Endothelial cell of umbilical vein (primary cell): Measurements from ENCODE around the gene NPTX1. TPM values are rescaled to one million over a fixed set of nuclear protein-coding genes. Genes with fewer than 3 reads are reported as not detected.

ENCODE experiments used
- BruUV-seq: library from RNA; stranded (reverse); fragments of 400-500 nt; replicated peaks from 2 replicates; lab custom pipeline; 2021; lab: Mats Ljungman, UMichigan
- CTCF ChIA-PET: fragments of 300-600, 350-600 bp; sonication (Branson Sonifier 250); formaldehyde crosslinking; loops from one replicate; lab custom pipeline; 2021; ENCODE audit warnings: antibody characterized with exemption, inconsistent platforms; lab: Charles Lee
- POLR2A ChIA-PET: fragments of 300-600, 350-600 bp; sonication (Branson Sonifier 250); formaldehyde crosslinking; loops from one replicate; lab custom pipeline; 2021; ENCODE audit warnings: antibody characterized with exemption, inconsistent platforms; lab: Charles Lee
- DNase-seq: peaks from one replicate; pipeline ENCODE4 v3.0.0-alpha.2; 2011; ENCODE audit warnings: low read depth, low spot score
- FAIRE-seq: peaks from 2 replicates; lab custom pipeline; 2011; peaks lifted over from hg19 to GRCh38; lab: Jason Lieb, UNC
- H2AFZ ChIP-seq: 2 replicates; pipeline ENCODE4 v1.6.0; 2012; ENCODE audit warnings: low read depth, low read length, control low read depth, inconsistent platforms
- H3K27ac ChIP-seq: 2 replicates; pipeline ENCODE4 v1.5.1; 2011; ENCODE audit warnings: low read depth, mild to moderate bottlenecking, control low read depth, low read length, moderate library complexity; ENCODE audit not compliant: insufficient read depth
- H3K27me3 ChIP-seq, 2 experiments: 2 replicates each; pipeline versions ENCODE4 v1.6.0 to v1.6.1; 2011; ENCODE audit warnings: low read length in 2 of 2, mixed read lengths in 1 of 2; ENCODE audit not compliant: control insufficient read depth in 2 of 2, insufficient read depth in 2 of 2
- H3K36me3 ChIP-seq, 2 experiments: 2 replicates in 1 of 2; 3 replicates in 1 of 2; pipeline ENCODE4 v1.5.1; 2011; ENCODE audit warnings: low read length in 2 of 2, mild to moderate bottlenecking in 1 of 2, moderate library complexity in 1 of 2; ENCODE audit not compliant: control insufficient read depth in 2 of 2, insufficient read depth in 2 of 2; ENCODE audit errors: extremely low read depth in 1 of 2
- H3K4me1 ChIP-seq: 3 replicates; pipeline ENCODE4 v1.5.1; 2011; ENCODE audit warnings: mild to moderate bottlenecking, low read length; ENCODE audit not compliant: control insufficient read depth, insufficient read depth; ENCODE audit errors: extremely low read depth
- H3K4me2 ChIP-seq: 2 replicates; pipeline ENCODE4 v1.6.1; 2011; ENCODE audit warnings: low read length, control low read depth, mixed read lengths; ENCODE audit not compliant: insufficient read depth
- H3K4me3 ChIP-seq, 3 experiments: fragments of 200-600 bp in 1 of 3; sonication (generic), shearing (Covaris generic) in 1 of 3; replicated peaks in 1 of 3; 2 replicates each; pipeline ENCODE4 v1.5.1; 2011 to 2016; ENCODE audit warnings: control low read depth in 3 of 3, low read length in 3 of 3, mild to moderate bottlenecking in 2 of 3, inconsistent platforms in 1 of 3, low read depth in 1 of 3, moderate library complexity in 1 of 3; ENCODE audit not compliant: insufficient read depth in 1 of 3
- H3K79me2 ChIP-seq: 2 replicates; pipeline ENCODE4 v1.6.0; 2012; ENCODE audit warnings: low read length, inconsistent platforms; ENCODE audit not compliant: control insufficient read depth, insufficient read depth
- H3K9ac ChIP-seq: replicated peaks from 2 replicates; pipeline ENCODE3; 2011; ENCODE audit warnings: low read length, control low read depth; ENCODE audit not compliant: insufficient read depth; ENCODE audit errors: extremely low read depth
- H3K9me1 ChIP-seq: replicated peaks from 3 replicates; pipeline ENCODE4 v1.6.0; 2011; ENCODE audit warnings: mild to moderate bottlenecking, low read length; ENCODE audit not compliant: control insufficient read depth, insufficient read depth; ENCODE audit errors: extremely low read depth
- H3K9me3 ChIP-seq: replicated peaks from 2 replicates; pipeline ENCODE4 v1.5.1; 2012; ENCODE audit warnings: low read length, inconsistent platforms; ENCODE audit not compliant: control insufficient read depth, insufficient read depth
- H4K20me1 ChIP-seq: replicated peaks from 2 replicates; pipeline ENCODE3; 2011; ENCODE audit warnings: mild to moderate bottlenecking, low read length; ENCODE audit not compliant: control insufficient read depth, insufficient read depth; ENCODE audit errors: extremely low read depth
- CTCF ChIP-seq, 2 donors: IDR thresholded peaks; 1 replicate in 1 of 2; 2 replicates in 1 of 2; pipeline ENCODE4 v1.5.1; 2011; ENCODE audit warnings: low read length in 2 of 2, mild to moderate bottlenecking in 2 of 2, moderate library complexity in 2 of 2, control low read depth in 1 of 2, inconsistent platforms in 1 of 2, low read depth in 1 of 2; ENCODE audit not compliant: insufficient read depth in 1 of 2; ENCODE audit errors: extremely low read depth in 1 of 2
- EZH2 ChIP-seq: IDR thresholded peaks from 2 replicates; pipeline ENCODE4 v1.6.1; 2012; ENCODE audit warnings: borderline replicate concordance, low read depth, mild to moderate bottlenecking, moderate library complexity, low read length, inconsistent platforms; ENCODE audit not compliant: severe bottlenecking
- FOS ChIP-seq: IDR thresholded peaks from 2 replicates; pipeline ENCODE4 v1.6.1; 2011; ENCODE audit warnings: mild to moderate bottlenecking, low read length, moderate library complexity, borderline replicate concordance; ENCODE audit not compliant: insufficient read depth
- GATA2 ChIP-seq: IDR thresholded peaks from 2 replicates; pipeline ENCODE4 v1.7.0; 2011; ENCODE audit warnings: low read depth, mild to moderate bottlenecking, moderate library complexity, mixed read lengths, low read length; ENCODE audit not compliant: insufficient read length, insufficient read depth
- JUN ChIP-seq: IDR thresholded peaks from 2 replicates; pipeline ENCODE4 v1.6.1; 2011; ENCODE audit warnings: borderline replicate concordance, low read depth; ENCODE audit not compliant: insufficient read length, insufficient read depth
- MYC ChIP-seq: IDR thresholded peaks from one replicate; pipeline ENCODE4 v1.6.1; 2011; ENCODE audit warnings: mild to moderate bottlenecking, low read depth, low read length
- POLR2A ChIP-seq: IDR thresholded peaks from 2 replicates; pipeline ENCODE4 v1.6.1; 2012; ENCODE audit warnings: low read depth, mild to moderate bottlenecking, control low read depth, low read length
- POLR2AphosphoS5 ChIP-seq: IDR thresholded peaks from 2 replicates; pipeline ENCODE4 v1.6.1; 2012; ENCODE audit warnings: low read depth, mild to moderate bottlenecking, control low read depth, low read length, moderate library complexity; ENCODE audit not compliant: insufficient read depth
- dilution Hi-C: fragments of 300-500 bp; cut with MboI; formaldehyde crosslinking; loops from one replicate; pipeline ENCODE4 v1.15.0; 2019; ENCODE audit warnings: low sequenced_read_pairs; ENCODE audit not compliant: extremely low pct_ligation_motif_present
- intact Hi-C: fragments of 100-400 bp; cut with micrococcal nuclease; formaldehyde crosslinking; loops from one replicate; pipeline ENCODE4 v1.10.0; 2022
- polyA plus RNA-seq, 4 experiments: library from polyadenylated mRNA; depleted of rRNA in 3 of 4; stranded (reverse) in 3 of 4; unstranded in 1 of 4; fragments of >200 nt; gene quantifications; 2 replicates each; pipeline versions ENCODE4 v1.2.1 to v1.2.3, GENCODE V29; 2011 to 2012; ENCODE audit warnings: missing spikeins in 1 of 4
- total RNA-seq: library from RNA; stranded (reverse); gene quantifications from 2 replicates; pipeline ENCODE4 v1.2.3, GENCODE V29; 2021
- TF ChIP-seq, protein P1 (sequence below): IDR thresholded peaks from 2 replicates; pipeline ENCODE4 v1.6.1; 2011; ENCODE audit not compliant: insufficient read depth, insufficient read length

Gene NPTX1
- total and polyA plus RNA-seq, 2 donors (not counting 3 experiments of a cell fraction or from before 2014, with no cell fraction given), result 0.03 TPM; not detected in 1

DNA sequence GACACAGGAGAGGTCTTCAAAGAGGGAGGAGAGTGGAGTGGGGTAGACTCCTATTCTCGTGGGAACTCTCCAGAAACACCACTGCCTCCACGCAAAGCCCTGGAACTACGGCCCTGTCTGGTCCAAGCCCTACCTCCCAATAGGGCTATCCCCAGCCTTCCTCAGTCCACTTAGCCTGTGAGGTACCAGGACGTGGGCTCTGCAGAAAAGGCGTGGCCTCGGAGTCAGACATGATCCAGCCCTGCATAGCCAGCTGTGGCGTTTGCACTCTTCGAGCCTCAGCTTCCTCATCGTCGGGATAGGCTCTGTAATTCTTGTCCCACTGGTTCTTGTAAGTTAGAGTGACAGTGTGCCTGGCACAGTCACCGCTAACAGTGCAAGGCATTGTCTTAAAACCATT is 47.6 kb downstream of the NPTX1 start:
- no peak overlapping the region for H3K4me2 ChIP-seq
- H3K27ac ChIP-seq, result no peak overlapping the region
- no peak overlapping the region for H3K9ac ChIP-seq
- intact Hi-C loops, result loop anchor here (10.0 kb wide), 1 partner anchor 336 kb away; no protein-coding TSS in a partner anchor
- TF ChIP-seq, protein P1, sequence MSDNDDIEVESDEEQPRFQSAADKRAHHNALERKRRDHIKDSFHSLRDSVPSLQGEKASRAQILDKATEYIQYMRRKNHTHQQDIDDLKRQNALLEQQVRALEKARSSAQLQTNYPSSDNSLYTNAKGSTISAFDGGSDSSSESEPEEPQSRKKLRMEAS, result no peak
- TF ChIP-seq EZH2 (no peak), FOS (no peak), CTCF (IDR thresholded peaks at IDR 0.05; ENCODE audit: extremely low read depth in 1 of 2, insufficient read depth in 1 of 2, low read depth in 1 of 2, low read length in 2 of 2) (no peak), POLR2AphosphoS5 (no peak), GATA2 (no peak), JUN (no peak), MYC (no peak), POLR2A (no peak)
- FAIRE-seq (no peak), DNase-seq (no peak)
- dilution Hi-C loops, result no loop called here
- H3K4me3 ChIP-seq, result no peak overlapping the region
- H4K20me1 ChIP-seq, result no peaks in the 10 kb centered on the region
- H3K9me3 ChIP-seq, result no peaks in the 10 kb centered on the region
- H3K9me1 ChIP-seq, result no peaks in the 10 kb centered on the region
- no TSS peak for BruUV-seq
- H3K79me2 ChIP-seq, result no peaks in the 10 kb centered on the region
- no peaks in the 10 kb centered on the region for H3K4me1 ChIP-seq
- no peaks in the 10 kb centered on the region for H3K27me3 ChIP-seq
- no peaks in the 10 kb centered on the region for H3K36me3 ChIP-seq
- no peak overlapping the region for H2AFZ ChIP-seq
- CTCF ChIA-PET, result interaction anchor here (0.9 to 4.6 kb wide), 5 partner anchors 13 to 553 kb away, joined by 5 to 53 read pairs (median 41); no protein-coding TSS in a partner anchor
- POLR2A ChIA-PET, result no interaction called here
